IPS-15b (cell line): ENCODE data around the gene IFNL1.

Experiments used
- H3K27me3 ChIP-seq: one replicate; pipeline ENCODE4 v1.6.1; 2013; ENCODE audit warnings: low read length; ENCODE audit not compliant: control insufficient read depth, insufficient read depth
- H3K36me3 ChIP-seq: one replicate; pipeline ENCODE4 v1.6.1; 2013; ENCODE audit warnings: low read length; ENCODE audit not compliant: control insufficient read depth, insufficient read depth
- H3K4me1 ChIP-seq: one replicate; pipeline ENCODE4 v1.6.1; 2013; ENCODE audit warnings: mild to moderate bottlenecking, low read length; ENCODE audit not compliant: control insufficient read depth, insufficient read depth
- H3K4me3 ChIP-seq: one replicate; pipeline ENCODE4 v1.5.1; 2013; ENCODE audit warnings: low read depth, low read length
- H3K9ac ChIP-seq: one replicate; pipeline ENCODE4 v1.6.1; 2013; ENCODE audit warnings: low read depth, mild to moderate bottlenecking, low read length
- H3K9me3 ChIP-seq: one replicate; pipeline ENCODE4 v1.6.1; 2013; ENCODE audit warnings: mild to moderate bottlenecking, low read length; ENCODE audit not compliant: control insufficient read depth, insufficient read depth

The IFNL1 gene

GRCh38 chr19:39316627-39317321 lies 20.6 kb downstream of the IFNL1 start:
- Histone ChIP-seq H3K4me1 (no peaks in the 10 kb centered on the region), H3K27me3 (peaks cover 7% of the 10 kb centered on the region), H3K4me3 (no peak overlapping the region), H3K9ac (no peak overlapping the region), H3K36me3 (peaks cover 14% of the 10 kb centered on the region), H3K9me3 (no peaks in the 10 kb centered on the region)

- H3K9me3 ChIP-seq, result no peaks in the 10 kb centered on the region
- H3K9ac ChIP-seq, result no peak overlapping the region
- peaks cover 14% of the 10 kb centered on the region for H3K36me3 ChIP-seq
- peaks cover 7% of the 10 kb centered on the region for H3K27me3 ChIP-seq
- H3K4me3 ChIP-seq, result no peak overlapping the region
- no peaks in the 10 kb centered on the region for H3K4me1 ChIP-seq
Observed at GRCh38 chr19:39317476-39317875, 21.3 kb downstream of the IFNL1 start.

- H3K4me1 ChIP-seq, result no peaks in the 10 kb centered on the region
Observed at GRCh38 chr19:39318071-39318470, 21.9 kb downstream of the IFNL1 start.

GRCh38 chr19:39318690-39319089 lies 22.5 kb downstream of the IFNL1 start:
- H3K9me3 ChIP-seq, result no peaks in the 10 kb centered on the region
- H3K36me3 ChIP-seq, result peaks cover 13% of the 10 kb centered on the region
- H3K27me3 ChIP-seq, result peaks cover 7% of the 10 kb centered on the region
- H3K4me3 ChIP-seq, result no peak overlapping the region
- H3K9ac ChIP-seq, result no peak overlapping the region
- no peaks in the 10 kb centered on the region for H3K4me1 ChIP-seq

More at GRCh38 chr19:39318071-39318470, 21.9 kb downstream of the IFNL1 start:
- no peaks in the 10 kb centered on the region for H3K9me3 ChIP-seq
- peaks cover 7% of the 10 kb centered on the region for H3K27me3 ChIP-seq
- H3K9ac ChIP-seq, result no peak overlapping the region
- H3K36me3 ChIP-seq, result peaks cover 14% of the 10 kb centered on the region
- H3K4me3 ChIP-seq, result no peak overlapping the region

- H3K36me3 ChIP-seq, result peaks cover 8% of the 10 kb centered on the region
- H3K9ac ChIP-seq, result no peak overlapping the region
- peak overlapping the region; percentile 86 for H3K4me3 ChIP-seq
- no peaks in the 10 kb centered on the region for H3K4me1 ChIP-seq
- H3K27me3 ChIP-seq, result peaks cover 7% of the 10 kb centered on the region
- H3K9me3 ChIP-seq, result no peaks in the 10 kb centered on the region
Observed at GRCh38 chr19:39319098-39319891, 23.1 kb downstream of the IFNL1 start.

- H3K9ac ChIP-seq, result no peak overlapping the region
- H3K4me1 ChIP-seq, result no peaks in the 10 kb centered on the region
- H3K4me3 ChIP-seq, result peak overlapping the region; percentile 86
- H3K27me3 ChIP-seq, result peaks cover 7% of the 10 kb centered on the region
- H3K36me3 ChIP-seq, result peaks cover 2% of the 10 kb centered on the region
- no peaks in the 10 kb centered on the region for H3K9me3 ChIP-seq
Observed at GRCh38 chr19:39319892-39320248, 23.7 kb downstream of the IFNL1 start.

GRCh38 chr19:39321117-39321831 lies 25.1 kb downstream of the IFNL1 start:
- Histone ChIP-seq H3K27me3 (peaks cover 7% of the 10 kb centered on the region), H3K9ac (no peak overlapping the region), H3K4me1 (no peaks in the 10 kb centered on the region), H3K4me3 (peak overlapping the region; percentile 12), H3K36me3 (no peaks in the 10 kb centered on the region), H3K9me3 (no peaks in the 10 kb centered on the region)

- Histone ChIP-seq H3K4me1 (no peaks in the 10 kb centered on the region), H3K9me3 (no peaks in the 10 kb centered on the region), H3K9ac (no peak overlapping the region), H3K36me3 (no peaks in the 10 kb centered on the region), H3K4me3 (no peak overlapping the region), H3K27me3 (peaks cover 7% of the 10 kb centered on the region)
Observed at GRCh38 chr19:39321832-39322176, 25.6 kb downstream of the IFNL1 start.

GRCh38 chr19:39324242-39324842 lies 28.1 kb downstream of the IFNL1 start:
- peaks cover 6% of the 10 kb centered on the region for H3K4me1 ChIP-seq

GRCh38 chr19:39325778-39326665 lies 29.8 kb downstream of the IFNL1 start:
- H3K4me3 ChIP-seq, result no peak overlapping the region
- peaks cover 4% of the 10 kb centered on the region for H3K27me3 ChIP-seq
- no peaks in the 10 kb centered on the region for H3K36me3 ChIP-seq
- H3K4me1 ChIP-seq, result peaks cover 6% of the 10 kb centered on the region
- H3K9me3 ChIP-seq, result no peaks in the 10 kb centered on the region
- H3K9ac ChIP-seq, result no peak overlapping the region

More at GRCh38 chr19:39324242-39324842, 28.1 kb downstream of the IFNL1 start:
- H3K4me3 ChIP-seq, result no peak overlapping the region
- H3K9me3 ChIP-seq, result no peaks in the 10 kb centered on the region
- H3K36me3 ChIP-seq, result no peaks in the 10 kb centered on the region
- no peak overlapping the region for H3K9ac ChIP-seq
- H3K27me3 ChIP-seq, result peaks cover 6% of the 10 kb centered on the region
